H54 (cell line): Measurements from ENCODE around the gene SUCNR1.
"Not testable (repeated sequence)": the region's sequence is repeated elsewhere in the genome, so short reads cannot be mapped to it uniquely, and the experiment has no call there.

ENCODE experiments used
- DNase-seq: peaks from one replicate; pipeline ENCODE4 v3.0.0; 2011; ENCODE audit warnings: low spot score, mixed read lengths; ENCODE audit not compliant: insufficient read length
- FAIRE-seq: peaks from 3 replicates; lab custom pipeline; 2011; peaks lifted over from hg19 to GRCh38; lab: Jason Lieb, UNC
- POLR2A ChIP-seq: IDR thresholded peaks from 2 replicates; pipeline ENCODE4 v1.6.1; 2011; ENCODE audit warnings: low read depth, mild to moderate bottlenecking, low read length

Gene SUCNR1

DNA sequence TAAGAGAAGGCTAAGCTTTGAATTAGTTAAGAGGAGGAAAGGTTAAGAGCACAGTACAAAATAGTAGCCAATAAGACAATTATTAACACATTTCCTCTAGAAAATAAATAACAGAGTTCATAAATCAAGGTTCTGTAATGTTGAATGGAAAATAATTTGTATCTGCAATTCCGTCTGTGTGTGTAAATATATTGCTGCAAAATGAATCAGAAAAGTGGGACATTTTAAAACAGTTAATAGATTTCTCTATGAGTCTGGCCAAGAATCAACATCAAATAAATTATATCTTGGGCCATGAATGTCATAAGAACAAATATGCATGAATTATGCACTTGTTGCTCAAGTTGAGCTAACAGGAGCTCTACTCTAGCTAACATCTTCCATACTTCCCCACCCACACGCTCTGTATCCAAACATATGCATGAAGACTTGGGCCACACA, 14.2 kb upstream of the SUCNR1 start:
- no peak for DNase-seq
- FAIRE-seq: no peak
- TF ChIP-seq POLR2A: no peak

DNA sequence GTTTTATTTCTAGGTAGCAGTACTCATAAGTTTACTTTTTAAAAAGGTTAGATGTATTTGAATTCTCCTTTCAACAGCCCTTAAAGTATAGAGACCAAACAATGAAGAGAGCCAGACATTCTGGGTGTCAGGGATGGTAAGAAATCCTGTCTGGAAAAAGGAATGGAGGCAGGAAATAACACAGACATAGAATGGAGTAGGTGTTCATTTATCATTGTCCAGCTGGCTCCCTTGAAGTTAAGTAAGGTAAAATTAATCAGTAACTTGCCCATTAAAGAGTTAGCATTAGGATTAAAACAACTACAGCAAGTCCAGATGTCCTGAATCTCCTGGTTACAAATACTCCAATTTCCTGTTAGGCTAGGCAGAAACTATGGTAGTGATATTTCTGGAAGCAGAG, 13.5 kb upstream of the SUCNR1 start:
- peak; percentile 55 for FAIRE-seq
- TF ChIP-seq POLR2A: no peak
- DNase-seq: no peak

DNA sequence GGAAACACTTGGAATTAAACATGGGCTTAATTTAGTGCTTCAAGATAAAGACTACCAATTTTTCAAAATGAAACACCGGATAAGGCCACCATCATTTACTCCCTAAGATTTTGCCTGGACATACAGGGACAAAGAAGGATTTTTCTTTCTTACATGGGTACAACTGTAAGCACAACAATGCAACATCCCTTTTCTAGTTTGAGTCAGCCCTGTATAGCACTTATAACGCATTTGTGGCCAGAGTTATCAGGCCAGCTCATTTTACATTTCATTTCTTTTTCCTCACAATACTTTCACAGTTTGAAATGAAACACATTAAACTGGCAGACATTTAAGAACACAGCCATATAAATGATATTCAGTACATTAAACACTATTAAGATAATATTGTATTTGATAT, 9.8 kb upstream of the SUCNR1 start:
- DNase-seq (no peak), FAIRE-seq (peak; percentile 84)
- no peak for TF ChIP-seq POLR2A

DNA sequence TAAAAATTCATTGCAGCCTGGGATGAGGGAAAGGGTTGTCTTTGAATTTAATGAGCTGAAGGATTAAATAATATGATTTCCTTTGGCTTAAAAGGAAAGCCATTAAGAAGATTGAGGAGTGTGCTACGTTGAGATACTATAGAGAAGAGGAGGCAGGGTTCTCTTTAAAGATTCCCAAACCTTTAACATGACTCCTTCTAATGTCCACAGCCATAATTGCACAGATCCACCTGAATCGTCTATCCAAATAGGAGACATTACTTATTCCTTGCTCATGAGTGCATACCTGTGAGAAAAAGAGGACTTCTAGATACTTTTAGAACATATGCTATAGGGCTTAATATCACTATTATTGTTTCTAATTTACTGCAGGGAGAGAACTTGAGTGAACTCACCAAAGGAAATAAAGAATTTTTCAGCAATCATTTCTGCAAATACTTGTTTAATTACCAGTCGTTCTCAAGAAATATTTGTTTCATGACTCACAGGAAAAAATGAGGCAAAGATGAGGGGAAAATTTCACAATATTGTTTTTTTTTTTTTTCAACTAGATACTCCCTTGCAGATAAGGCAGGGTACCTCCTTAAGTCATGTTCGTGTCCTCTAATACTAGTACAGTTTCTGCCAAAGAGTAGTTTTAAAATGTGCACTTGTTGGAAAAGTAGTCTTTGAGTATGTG, 8.9 kb upstream of the SUCNR1 start:
- no peak for TF ChIP-seq POLR2A
- DNase-seq: no peak
- peak; percentile 50 for FAIRE-seq

DNA sequence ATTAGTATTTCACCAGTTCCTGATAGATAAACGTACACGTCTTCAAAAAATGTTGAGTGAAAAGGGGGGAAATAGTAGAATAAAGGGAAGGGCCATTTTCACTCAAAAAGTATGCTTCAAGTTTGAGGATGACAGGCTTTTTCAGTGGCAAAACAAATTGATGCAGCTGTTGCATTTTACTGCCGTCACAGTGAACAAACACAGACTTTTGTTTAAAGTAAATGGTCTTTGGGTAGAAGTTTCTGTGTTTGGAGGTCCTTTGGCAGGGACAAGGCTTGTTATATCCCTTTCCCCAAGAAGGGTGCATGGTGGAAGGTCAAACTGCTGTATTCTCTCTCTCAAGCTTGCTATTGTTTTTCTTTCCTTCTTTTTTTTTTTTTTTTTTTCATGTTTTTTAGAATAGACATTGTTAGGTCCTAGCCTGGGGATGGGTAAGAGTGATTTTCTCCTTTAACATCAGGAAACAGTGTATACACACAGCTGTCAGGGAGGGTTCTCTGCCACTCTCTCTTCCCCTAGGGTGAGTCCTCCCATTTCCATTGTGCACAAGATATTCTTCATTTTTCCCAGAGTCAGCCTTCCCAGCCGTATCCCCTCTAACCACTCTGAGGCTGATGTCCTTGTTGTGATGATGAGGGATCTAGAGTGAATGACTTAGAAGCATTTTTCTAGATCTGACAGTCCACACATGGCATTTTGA, 6.6 kb upstream of the SUCNR1 start:
- FAIRE-seq (no peak), DNase-seq (no peak)
- TF ChIP-seq POLR2A: no peak

DNA sequence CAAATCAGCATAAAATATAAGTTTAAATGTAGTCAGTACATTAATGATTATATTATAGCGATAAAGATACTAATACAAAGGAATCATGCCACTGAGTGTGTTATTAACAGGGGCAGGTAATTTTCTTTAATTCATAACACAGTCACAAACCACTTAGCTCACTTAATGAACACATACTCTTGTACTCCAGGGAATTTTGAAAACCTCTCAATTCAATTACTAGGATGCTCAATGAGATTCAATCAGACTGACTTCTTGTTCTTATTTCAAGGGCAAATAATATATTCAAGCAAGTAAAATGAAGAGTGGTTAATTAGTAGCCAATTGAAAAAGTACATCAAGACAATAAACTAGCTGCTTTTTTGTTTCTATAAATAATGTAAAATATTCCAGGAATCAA, 5.8 kb upstream of the SUCNR1 start:
- TF ChIP-seq POLR2A: no peak
- no peak for DNase-seq
- FAIRE-seq: no peak

DNA sequence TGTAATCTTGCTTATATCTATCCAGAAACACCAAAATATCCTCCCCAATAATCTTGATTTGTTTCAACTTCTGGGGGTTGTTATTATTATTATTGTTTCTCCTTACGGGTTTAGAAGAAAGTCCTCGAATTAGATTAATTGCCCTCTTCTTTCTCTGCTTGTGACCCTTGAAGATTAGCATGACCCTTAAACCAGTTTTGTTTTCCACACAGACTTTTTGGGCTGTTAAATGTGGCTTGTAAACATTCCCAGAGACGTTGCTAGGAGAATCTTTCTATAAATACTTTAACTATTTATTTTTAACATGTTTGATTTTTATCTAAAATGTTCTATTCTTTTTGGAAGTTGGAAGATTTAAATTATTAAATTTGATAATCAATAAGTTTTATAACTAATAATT, 4.3 kb upstream of the SUCNR1 start:
- DNase-seq: no peak
- peak; percentile 43 for FAIRE-seq
- no peak for TF ChIP-seq POLR2A

DNA sequence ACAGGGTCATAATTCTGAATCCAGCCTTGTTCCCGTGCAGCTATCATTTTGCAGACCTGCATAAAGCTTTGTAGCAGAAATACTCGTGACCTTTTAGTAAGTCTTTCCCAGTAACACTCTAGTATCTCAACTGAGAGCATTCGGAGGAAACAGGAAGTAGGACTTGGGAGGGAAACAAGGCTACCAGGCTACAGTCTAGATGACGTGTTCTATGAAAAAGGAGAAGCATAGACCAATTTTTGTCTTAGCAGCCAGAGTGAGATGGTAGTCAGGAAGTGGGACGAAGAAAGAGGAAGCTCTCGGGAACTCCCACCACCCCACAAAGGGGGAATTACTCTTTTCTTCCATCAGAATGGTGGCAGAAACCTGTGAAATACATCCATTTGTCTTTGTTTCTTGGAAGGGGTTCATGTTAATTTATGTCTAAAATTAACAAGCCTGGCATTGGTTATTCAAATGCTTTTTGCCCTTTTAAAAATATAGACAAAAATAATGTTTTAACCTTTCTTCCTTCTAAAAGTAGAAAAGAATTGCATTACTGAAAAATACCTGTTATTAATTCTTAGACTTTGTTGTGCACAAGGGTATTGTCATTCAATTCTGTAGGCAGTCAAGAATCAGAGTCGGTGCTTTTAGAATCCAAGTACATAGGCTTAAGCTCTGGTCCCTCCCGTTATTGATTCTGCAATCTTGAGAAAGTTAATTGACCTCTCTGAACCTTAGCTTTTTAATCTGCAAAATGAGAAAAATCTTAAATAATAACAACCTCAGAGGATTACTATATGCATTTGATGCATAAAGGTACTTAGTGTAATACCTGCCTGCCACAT, 1.6 kb upstream of the SUCNR1 start:
- FAIRE-seq (peak; percentile 6), DNase-seq (no peak)
- no peak for TF ChIP-seq POLR2A

DNA sequence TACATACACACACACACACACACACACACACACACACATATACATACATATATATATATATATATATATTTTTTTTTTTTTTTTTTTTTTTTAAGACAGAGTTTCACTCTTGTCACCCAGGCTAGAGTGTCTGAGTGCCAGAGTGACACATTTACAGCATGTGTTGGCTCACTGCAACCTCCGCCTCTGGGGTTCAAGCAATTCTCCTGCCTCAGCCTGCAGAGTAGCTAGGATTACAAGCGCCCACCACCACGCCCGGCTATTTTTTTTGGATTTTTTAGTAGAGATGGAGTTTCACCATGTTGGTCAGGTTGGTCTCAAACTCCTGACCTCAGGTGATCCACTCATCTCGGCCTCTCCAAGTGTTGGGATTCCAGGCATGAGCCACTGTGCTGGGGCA, 636 bp downstream of the SUCNR1 start:
- FAIRE-seq, DNase-seq: not testable (repeated sequence)

DNA sequence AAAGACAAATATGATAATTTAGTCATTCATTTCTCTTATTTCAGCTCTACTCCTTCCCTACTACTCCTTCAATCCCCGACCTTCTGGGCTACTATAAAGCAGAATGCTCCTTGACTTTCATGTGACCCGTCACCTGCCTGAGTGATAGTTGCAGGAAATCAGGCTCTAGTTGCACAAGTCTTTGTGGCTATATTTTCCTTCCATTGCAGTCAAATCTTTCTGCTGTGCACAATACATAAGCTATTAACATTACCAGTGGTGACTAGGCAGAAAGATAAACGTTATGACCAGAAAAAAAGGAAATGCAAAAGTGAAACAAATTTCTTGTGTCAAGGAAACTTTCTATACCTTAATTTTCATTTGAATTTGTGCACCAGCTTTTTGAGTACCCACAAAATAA, 2.3 kb downstream of the SUCNR1 start:
- TF ChIP-seq POLR2A: no peak
- peak; percentile 80 for FAIRE-seq
- no peak for DNase-seq

DNA sequence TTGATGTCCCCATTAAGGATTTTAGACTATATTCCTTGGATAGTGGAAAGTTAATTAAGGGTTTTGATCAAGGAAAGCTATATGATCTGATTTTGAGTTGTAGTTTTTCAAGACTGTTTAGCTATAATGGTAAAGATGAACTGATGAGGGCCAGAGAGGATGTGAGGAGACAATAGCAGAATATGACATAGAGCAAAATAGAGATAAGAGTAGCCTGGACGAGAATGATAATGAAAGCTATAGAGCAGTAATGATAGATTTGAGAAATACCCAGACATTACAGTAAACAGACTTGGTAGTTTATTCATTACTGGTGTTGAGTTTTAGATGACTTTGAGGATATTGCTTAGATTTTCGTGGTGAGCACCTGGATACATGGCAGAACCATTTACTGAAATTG, 3.8 kb downstream of the SUCNR1 start:
- TF ChIP-seq POLR2A: no peak
- DNase-seq (no peak), FAIRE-seq (peak; percentile 11)

DNA sequence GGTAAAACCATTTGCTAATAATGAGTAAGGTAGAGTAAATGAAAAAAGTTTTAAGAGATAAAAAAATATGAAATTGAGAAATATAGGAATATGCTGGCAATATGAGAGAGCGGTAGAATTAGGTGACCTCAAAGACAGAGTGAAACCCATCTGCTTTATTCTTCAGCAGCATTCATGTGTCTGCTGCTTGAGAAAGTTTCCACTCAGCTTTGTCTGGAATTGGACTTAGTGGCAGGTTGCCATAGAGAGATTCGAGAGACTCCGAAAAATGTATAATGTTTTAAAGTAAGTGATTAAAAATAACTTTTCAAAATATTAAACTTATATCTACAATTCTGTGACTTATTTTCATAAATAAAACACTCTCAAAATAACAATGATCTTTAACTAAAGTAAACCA, 5.0 kb downstream of the SUCNR1 start:
- no peak for DNase-seq
- no peak for TF ChIP-seq POLR2A
- FAIRE-seq: no peak

DNA sequence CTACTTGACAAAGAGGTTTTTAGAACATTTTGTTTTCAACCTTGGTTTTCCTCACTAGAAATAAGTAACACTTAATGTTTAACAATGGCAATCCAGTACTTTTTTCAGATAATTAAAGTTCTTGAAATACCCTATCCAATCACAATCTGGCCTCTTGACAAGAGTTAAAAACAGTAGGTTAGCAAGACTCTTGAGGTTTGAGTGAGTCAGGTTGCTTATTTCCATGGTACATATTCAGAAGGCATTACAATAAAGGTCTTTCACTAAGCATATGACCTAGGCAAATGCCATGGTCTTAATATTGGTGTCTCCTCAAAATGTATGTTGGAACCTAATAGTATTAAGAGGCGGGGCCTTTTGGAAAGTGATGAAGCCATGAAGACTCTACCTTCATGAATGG, 5.6 kb downstream of the SUCNR1 start:
- no peak for DNase-seq
- FAIRE-seq: peak; percentile 11
- no peak for TF ChIP-seq POLR2A
